ENCODE data around the gene C16orf89. TPM values are rescaled to one million over a fixed set of nuclear protein-coding genes. Genes with fewer than 3 reads are reported as not detected.

The C16orf89 gene
- total RNA-seq, 4 donors from 2014 or later, result not detected

- DNase-seq, result no peak
- Histone ChIP-seq H3K36me3 (peaks cover 0 to 11% of the 10 kb centered on the region in 2 donors), H3K9me3 (no peaks in the 10 kb centered on the region), H3K4me1 (peaks cover 13 to 20% of the 10 kb centered on the region in 2 donors), H3K27ac (no peak overlapping the region), H3K4me3 (no peak overlapping the region), H3K27me3 (no peaks in the 10 kb centered on the region)
- ATAC-seq, result no peak
- no peak for TF ChIP-seq CTCF (IDR thresholded peaks at IDR 0.05 in 4 of 5, conservative IDR thresholded peaks at IDR 0.05 in 1 of 5)
- no peak for TF ChIP-seq POLR2A (IDR thresholded peaks at IDR 0.05)
- in situ Hi-C loops (cut with MboI; ENCODE audit: low sequenced_read_pairs in 4 of 4) (no loop called here), intact Hi-C loops (cut with DNase I; ENCODE audit: low total_unique reads) (no loop called here)
These were observed 36.7 kb downstream of the C16orf89 start for GRCh38 chr16:5028950-5029475.

- H3K4me3 ChIP-seq, result no peak overlapping the region
- no peaks in the 10 kb centered on the region for H3K9me3 ChIP-seq
- intact Hi-C loops (cut with DNase I; ENCODE audit: low total_unique reads), result no loop called here
- no peak for TF ChIP-seq CTCF (IDR thresholded peaks at IDR 0.05 in 4 of 5, conservative IDR thresholded peaks at IDR 0.05 in 1 of 5)
- no peak for TF ChIP-seq POLR2A (IDR thresholded peaks at IDR 0.05)
- H3K4me1 ChIP-seq, result peaks cover 13 to 14% of the 10 kb centered on the region in 2 donors
- no peak overlapping the region for H3K27ac ChIP-seq
- peaks cover 0 to 11% of the 10 kb centered on the region in 2 donors for H3K36me3 ChIP-seq
- no peak for DNase-seq
- in situ Hi-C loops (cut with MboI; ENCODE audit: low sequenced_read_pairs in 4 of 4), result no loop called here
- H3K27me3 ChIP-seq, result no peaks in the 10 kb centered on the region
- no peak for ATAC-seq
These were observed 38.1 kb downstream of the C16orf89 start for GRCh38 chr16:5027575-5028235.

- Histone ChIP-seq H3K4me1 (peaks cover 10 to 19% of the 10 kb centered on the region in 2 donors), H3K9me3 (no peaks in the 10 kb centered on the region), H3K4me3 (no peak overlapping the region), H3K27ac (no peak overlapping the region), H3K27me3 (no peaks in the 10 kb centered on the region), H3K36me3 (peaks cover 0 to 11% of the 10 kb centered on the region in 2 donors)
- in situ Hi-C loops (cut with MboI; ENCODE audit: low sequenced_read_pairs in 4 of 4), result no loop called here
- ATAC-seq (no peak), DNase-seq (no peak)
- no peak for TF ChIP-seq POLR2A (IDR thresholded peaks at IDR 0.05)
- no peak for TF ChIP-seq CTCF (IDR thresholded peaks at IDR 0.05 in 4 of 5, conservative IDR thresholded peaks at IDR 0.05 in 1 of 5)
- intact Hi-C loops (cut with DNase I; ENCODE audit: low total_unique reads), result no loop called here
These were observed 38.7 kb downstream of the C16orf89 start for GRCh38 chr16:5027086-5027485.

GRCh38 chr16:5026664-5027063 is 39.1 kb downstream of the C16orf89 start:
- Histone ChIP-seq H3K4me3 (no peak overlapping the region), H3K27me3 (no peaks in the 10 kb centered on the region), H3K4me1 (peaks cover 10 to 22% of the 10 kb centered on the region in 2 donors), H3K9me3 (no peaks in the 10 kb centered on the region), H3K36me3 (peaks cover 0 to 11% of the 10 kb centered on the region in 2 donors), H3K27ac (no peak overlapping the region)
- TF ChIP-seq CTCF (IDR thresholded peaks at IDR 0.05 in 4 of 5, conservative IDR thresholded peaks at IDR 0.05 in 1 of 5), result no peak
- no peak for TF ChIP-seq POLR2A (IDR thresholded peaks at IDR 0.05)
- in situ Hi-C loops (cut with MboI; ENCODE audit: low sequenced_read_pairs in 4 of 4) (no loop called here), intact Hi-C loops (cut with DNase I; ENCODE audit: low total_unique reads) (no loop called here)
- no peak for ATAC-seq
- DNase-seq, result no peak

Data from gastrocnemius medialis (tissue), 4 donors.